GM21717 (cell line): ENCODE measurements around the gene LPAR5.
A peak's percentile ranks its signal among the peaks of the same experiment; 100 is the strongest.

Source experiments
- ATAC-seq: cut with Tn5 transposase; IDR thresholded peaks from one replicate; pipeline ENCODE4 v1.9.1; 2021; ENCODE audit warnings: mild to moderate bottlenecking, moderate library complexity; ENCODE audit not compliant: unreplicated experiment

LPAR5 gene

GRCh38 chr12:6639151-6639801, 3.5 kb upstream of the LPAR5 start:
- ATAC-seq: no peak

GRCh38 chr12:6638305-6638704, 2.5 kb upstream of the LPAR5 start:
- ATAC-seq: no peak

GRCh38 chr12:6635375-6635855, 344 bp downstream of the LPAR5 start:
- no peak for ATAC-seq

- ATAC-seq: peak; percentile 68
Measured at GRCh38 chr12:6632026-6632983, 3.5 kb downstream of the LPAR5 start.

- no peak for ATAC-seq
Measured at GRCh38 chr12:6631549-6631961, 4.2 kb downstream of the LPAR5 start.

GRCh38 chr12:6630736-6631135, 5.0 kb downstream of the LPAR5 start:
- no peak for ATAC-seq

GRCh38 chr12:6627616-6628015, 8.1 kb downstream of the LPAR5 start:
- ATAC-seq: no peak

GRCh38 chr12:6626654-6627283, 9.0 kb downstream of the LPAR5 start:
- ATAC-seq: no peak

GRCh38 chr12:6620885-6621274, 14.9 kb downstream of the LPAR5 start:
- no peak for ATAC-seq

GRCh38 chr12:6620137-6620884, 15.4 kb downstream of the LPAR5 start:
- ATAC-seq: no peak

- no peak for ATAC-seq
Measured at GRCh38 chr12:6618483-6619225, 17.1 kb downstream of the LPAR5 start.

- ATAC-seq: no peak
Measured at GRCh38 chr12:6615802-6616201, 20.0 kb downstream of the LPAR5 start.

- no peak for ATAC-seq
Measured at GRCh38 chr12:6614513-6615172, 21.1 kb downstream of the LPAR5 start.

- no peak for ATAC-seq
Measured at GRCh38 chr12:6613776-6614512, 21.8 kb downstream of the LPAR5 start.

- no peak for ATAC-seq
Measured at GRCh38 chr12:6613015-6613775, 22.6 kb downstream of the LPAR5 start.

- no peak for ATAC-seq
Measured at GRCh38 chr12:6612652-6613014, 23.1 kb downstream of the LPAR5 start.

- no peak for ATAC-seq
Measured at GRCh38 chr12:6612247-6612646, 23.5 kb downstream of the LPAR5 start.

- ATAC-seq: no peak
Measured at GRCh38 chr12:6608592-6609281, 27.0 kb downstream of the LPAR5 start.
